NT2/D1 (cell line): ENCODE measurements around the gene PLEKHA3.

Source experiments
- SUZ12 ChIP-seq: IDR thresholded peaks from 2 replicates; pipeline ENCODE4 v1.6.1; 2011; ENCODE audit not compliant: insufficient read length, insufficient read depth; ENCODE audit errors: extremely low read depth
- YY1 ChIP-seq: IDR thresholded peaks from 2 replicates; pipeline ENCODE4 v1.6.1; 2011; ENCODE audit not compliant: insufficient read length, insufficient read depth
- ZNF274 ChIP-seq: IDR thresholded peaks from 2 replicates; pipeline ENCODE4 v1.6.1; 2011; ENCODE audit warnings: mild to moderate bottlenecking, low read depth, low read length

GRCh38 chr2:178476477-178476876 is 3.8 kb upstream of the PLEKHA3 start:
- TF ChIP-seq ZNF274 (no peak), SUZ12 (no peak), YY1 (no peak)
